Activated effector memory CD4-positive, alpha-beta T cell treated with anti-CD3 and anti-CD28 coated beads, Interleukin-2, amount 50 U/mL, for 16 hours (primary cell): ENCODE results near the gene WIPF3.

Experiments used
- DNase-seq: peaks from one replicate; pipeline ENCODE4 v3.0.0-alpha.2; 2020

WIPF3 gene

GRCh38 chr7:29919790-29920189 lies 113.5 kb downstream of the WIPF3 start:
- DNase-seq: no peak

- no peak for DNase-seq
Observed at GRCh38 chr7:29920491-29920890, 114.2 kb downstream of the WIPF3 start.

GRCh38 chr7:29921404-29922010 lies 115.2 kb downstream of the WIPF3 start:
- DNase-seq: peak; percentile 68

- DNase-seq: no peak
Observed at GRCh38 chr7:29922921-29923700, 116.8 kb downstream of the WIPF3 start.

GRCh38 chr7:29924006-29924405 lies 117.7 kb downstream of the WIPF3 start:
- no peak for DNase-seq

- DNase-seq: no peak
Observed at GRCh38 chr7:29924684-29925083, 118.4 kb downstream of the WIPF3 start.

- DNase-seq: no peak
Observed at GRCh38 chr7:29926216-29926615, 119.9 kb downstream of the WIPF3 start.

GRCh38 chr7:29926741-29927140 lies 120.4 kb downstream of the WIPF3 start:
- DNase-seq: no peak

- DNase-seq: no peak
Observed at GRCh38 chr7:29929018-29929807, 122.9 kb downstream of the WIPF3 start.

GRCh38 chr7:29935111-29935510 lies 128.8 kb downstream of the WIPF3 start:
- no peak for DNase-seq

- no peak for DNase-seq
Observed at GRCh38 chr7:29937132-29937531, 130.8 kb downstream of the WIPF3 start.

- DNase-seq: no peak
Observed at GRCh38 chr7:29940199-29940598, 133.9 kb downstream of the WIPF3 start.

GRCh38 chr7:29945259-29945809 lies 139.0 kb downstream of the WIPF3 start:
- no peak for DNase-seq

- no peak for DNase-seq
Observed at GRCh38 chr7:29946428-29947186, 140.3 kb downstream of the WIPF3 start.

GRCh38 chr7:29948587-29948986 lies 142.3 kb downstream of the WIPF3 start:
- DNase-seq: no peak

GRCh38 chr7:29950480-29950879 lies 144.2 kb downstream of the WIPF3 start:
- DNase-seq: no peak

- DNase-seq: no peak
Observed at GRCh38 chr7:29951206-29951605, 144.9 kb downstream of the WIPF3 start.

- DNase-seq: no peak
Observed at GRCh38 chr7:29953726-29954347, 147.5 kb downstream of the WIPF3 start.

- no peak for DNase-seq
Observed at GRCh38 chr7:29955075-29955792, 148.9 kb downstream of the WIPF3 start.

GRCh38 chr7:29955799-29956486 lies 149.6 kb downstream of the WIPF3 start:
- no peak for DNase-seq

- DNase-seq: no peak
Observed at GRCh38 chr7:29956487-29956836, 150.2 kb downstream of the WIPF3 start.
